Ramos (cell line): ENCODE results near the gene ALLC.
"Not testable (repeated sequence)": the region's sequence is repeated elsewhere in the genome, so short reads cannot be mapped to it uniquely, and the experiment has no call there.

ENCODE experiments used
- in situ Hi-C: fragments of 300-500 bp; cut with MboI; formaldehyde crosslinking; loops from one replicate; pipeline ENCODE4 v1.14.3; 2022; ENCODE audit warnings: low sequenced_read_pairs; ENCODE audit not compliant: unreplicated experiment

The ALLC gene

GRCh38 chr2:3657881-3658280 is at the start of gene ALLC:
Gene ALLC (plus strand): TSS chr2:3658200. CDS start chr2:3671158, 12,958 bp downstream.
- in situ Hi-C loops = no loop called here

GRCh38 chr2:3608373-3609278 is 49.4 kb upstream of the ALLC start:
- in situ Hi-C loops = no loop called here

- in situ Hi-C loops = not testable (repeated sequence)
Measured at GRCh38 chr2:3609279-3609673, 48.7 kb upstream of the ALLC start.

- in situ Hi-C loops = no loop called here
Measured at GRCh38 chr2:3610415-3610814, 47.6 kb upstream of the ALLC start.

- in situ Hi-C loops = no loop called here
Measured at GRCh38 chr2:3610881-3611505, 47.0 kb upstream of the ALLC start.

GRCh38 chr2:3611589-3611988 is 46.4 kb upstream of the ALLC start:
- in situ Hi-C loops = no loop called here

- in situ Hi-C loops = no loop called here
Measured at GRCh38 chr2:3612639-3613523, 45.1 kb upstream of the ALLC start.

- in situ Hi-C loops = no loop called here
Measured at GRCh38 chr2:3613524-3613905, 44.5 kb upstream of the ALLC start.

- in situ Hi-C loops = not testable (repeated sequence)
Measured at GRCh38 chr2:3614743-3615142, 43.3 kb upstream of the ALLC start.

GRCh38 chr2:3615541-3616200 is 42.3 kb upstream of the ALLC start:
- in situ Hi-C loops = not testable (repeated sequence)

GRCh38 chr2:3616435-3617197 is 41.4 kb upstream of the ALLC start:
- in situ Hi-C loops = not testable (repeated sequence)

- in situ Hi-C loops = no loop called here
Measured at GRCh38 chr2:3617198-3617890, 40.7 kb upstream of the ALLC start.

- in situ Hi-C loops = no loop called here
Measured at GRCh38 chr2:3618367-3618766, 39.6 kb upstream of the ALLC start.

GRCh38 chr2:3619033-3619432 is 39.0 kb upstream of the ALLC start:
- in situ Hi-C loops = no loop called here

GRCh38 chr2:3619661-3620060 is 38.3 kb upstream of the ALLC start:
- in situ Hi-C loops = not testable (repeated sequence)

GRCh38 chr2:3620834-3621233 is 37.2 kb upstream of the ALLC start:
- in situ Hi-C loops = no loop called here

- in situ Hi-C loops = no loop called here
Measured at GRCh38 chr2:3622967-3623366, 35.0 kb upstream of the ALLC start.

- in situ Hi-C loops = no loop called here
Measured at GRCh38 chr2:3624059-3624794, 33.8 kb upstream of the ALLC start.
